ENCODE results near the gene NAT9. TPM values are rescaled to one million over a fixed set of nuclear protein-coding genes. Genes with fewer than 3 reads are reported as not detected.

The NAT9 gene
- total and polyA plus RNA-seq, 2 donors (not counting 3 experiments of a cell fraction or from before 2014, with no cell fraction given), result 39.3 to 44.8 TPM

GRCh38 chr17:74776990-74777389 is 845 bp upstream of the NAT9 start:
- TF ChIP-seq POLR2A (IDR thresholded peaks at IDR 0.05; ENCODE audit: low read depth, low read length) (no peak), FOS (IDR thresholded peaks at IDR 0.05; ENCODE audit: borderline replicate concordance, insufficient read depth, low read length) (no peak), MAX (IDR thresholded peaks at IDR 0.05; ENCODE audit: insufficient read depth, insufficient read length) (no peak), CTCF (IDR thresholded peaks at IDR 0.05; ENCODE audit: extremely low read depth in 1 of 2, insufficient read depth in 1 of 2, low read depth in 1 of 2, low read length in 2 of 2) (no peak), POLR2AphosphoS5 (IDR thresholded peaks at IDR 0.05; ENCODE audit: insufficient read depth, low read depth, low read length) (no peak), EZH2 (IDR thresholded peaks at IDR 0.05; ENCODE audit: borderline replicate concordance, low read depth, low read length, severe bottlenecking) (no peak), GATA2 (IDR thresholded peaks at IDR 0.05; ENCODE audit: insufficient read depth, insufficient read length, low read depth, low read length) (no peak), MYC (IDR thresholded peaks at IDR 0.05; ENCODE audit: low read depth, low read length) (no peak), JUN (IDR thresholded peaks at IDR 0.05; ENCODE audit: borderline replicate concordance, insufficient read depth, insufficient read length, low read depth) (no peak)
- peak overlapping the region; percentile 88 for H3K4me2 ChIP-seq (ENCODE audit: insufficient read depth, low read length)
- peaks cover 7% of the 10 kb centered on the region for H3K4me1 ChIP-seq (ENCODE audit: control insufficient read depth, extremely low read depth, insufficient read depth, low read length)
- dilution Hi-C loops (cut with MboI; ENCODE audit: extremely low pct_ligation_motif_present, low sequenced_read_pairs), result no loop called here
- H3K27me3 ChIP-seq (ENCODE audit: control insufficient read depth in 2 of 2, insufficient read depth in 2 of 2, low read length in 2 of 2), result no peaks in the 10 kb centered on the region
- no peaks in the 10 kb centered on the region for H4K20me1 ChIP-seq (replicated peaks; ENCODE audit: control insufficient read depth, extremely low read depth, insufficient read depth, low read length)
- DNase-seq (ENCODE audit: low read depth, low spot score), result no peak
- H3K79me2 ChIP-seq (ENCODE audit: control insufficient read depth, insufficient read depth, low read length), result peaks cover 21% of the 10 kb centered on the region
- intact Hi-C loops (cut with micrococcal nuclease), result loop anchor here (1.0 to 5.0 kb wide), 2 partner anchors 29 to 95 kb away; partner anchors contain the start of genes FDXR and NHERF1
- POLR2A ChIA-PET, result interaction anchor here (0.7 to 1.5 kb wide), 4 partner anchors 27 to 571 kb away, joined by 3 to 8 read pairs (median 4); partner anchors contain the start of gene FDXR
- peak overlapping the region; percentile 60 for H3K27ac ChIP-seq (ENCODE audit: insufficient read depth, low read depth, low read length)
- H3K4me3 ChIP-seq (replicated peaks in 1 of 3; ENCODE audit: insufficient read depth in 1 of 3, low read depth in 1 of 3, low read length in 3 of 3), result peak overlapping the region; percentile 49 to 78 (median 75)
- no peak for FAIRE-seq
- H3K9me3 ChIP-seq (replicated peaks; ENCODE audit: control insufficient read depth, insufficient read depth, low read length), result no peaks in the 10 kb centered on the region
- CTCF ChIA-PET, result interaction anchor here (0.7 to 5.5 kb wide), 10 partner anchors 9 to 120 kb away, joined by 3 to 30 read pairs (median 6); partner anchors contain the start of gene GRIN2C
- peaks cover 0 to 18% of the 10 kb centered on the region in 2 experiments for H3K36me3 ChIP-seq (ENCODE audit: control insufficient read depth in 2 of 2, extremely low read depth in 1 of 2, insufficient read depth in 2 of 2, low read length in 2 of 2)
- H3K9me1 ChIP-seq (replicated peaks; ENCODE audit: control insufficient read depth, extremely low read depth, insufficient read depth, low read length), result no peaks in the 10 kb centered on the region
- no peak overlapping the region for H2AFZ ChIP-seq (ENCODE audit: low read depth, low read length)
- peak overlapping the region; percentile 72 for H3K9ac ChIP-seq (replicated peaks; ENCODE audit: extremely low read depth, insufficient read depth, low read length)
- no TSS peak for BruUV-seq (replicated peaks)

All from endothelial cell of umbilical vein (primary cell).